Activated CD4-positive, CD25-positive, alpha-beta regulatory T cell treated with anti-CD3 and anti-CD28 coated beads, Interleukin-2, amount 50 U/mL, for 24 hours (primary cell): ENCODE results near the gene MTX2.
"Not testable (repeated sequence)": the region's sequence is repeated elsewhere in the genome, so short reads cannot be mapped to it uniquely, and the experiment has no call there.

Experiments used
- ATAC-seq, 2 donors: fragments of 150-1000 bp; cut with Tn5 transposase; one replicate each; pipeline ENCODE4 v1.10.0; 2021; ENCODE audit warnings: mild to moderate bottlenecking in 1 of 2, moderate library complexity in 1 of 2

Gene MTX2

DNA sequence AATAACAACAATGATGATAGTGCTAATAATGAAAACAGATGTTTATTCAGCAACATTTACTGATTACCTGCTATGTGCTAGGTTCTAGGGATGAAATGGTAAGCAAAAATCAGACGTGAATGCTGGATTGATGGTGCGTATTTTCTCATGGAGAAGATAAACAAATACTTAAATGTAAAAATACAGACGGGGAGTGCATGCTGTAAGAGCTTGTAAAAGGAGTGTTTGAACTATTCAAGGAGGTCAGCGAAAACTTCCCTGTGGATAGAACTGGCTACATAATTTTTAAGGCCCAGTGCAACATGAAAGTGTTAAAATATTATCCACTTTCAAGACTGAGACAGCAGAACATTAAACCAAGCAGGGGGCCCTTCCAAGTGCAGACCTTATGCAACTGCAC is 22.1 kb downstream of the MTX2 start:
- no peak for ATAC-seq

DNA sequence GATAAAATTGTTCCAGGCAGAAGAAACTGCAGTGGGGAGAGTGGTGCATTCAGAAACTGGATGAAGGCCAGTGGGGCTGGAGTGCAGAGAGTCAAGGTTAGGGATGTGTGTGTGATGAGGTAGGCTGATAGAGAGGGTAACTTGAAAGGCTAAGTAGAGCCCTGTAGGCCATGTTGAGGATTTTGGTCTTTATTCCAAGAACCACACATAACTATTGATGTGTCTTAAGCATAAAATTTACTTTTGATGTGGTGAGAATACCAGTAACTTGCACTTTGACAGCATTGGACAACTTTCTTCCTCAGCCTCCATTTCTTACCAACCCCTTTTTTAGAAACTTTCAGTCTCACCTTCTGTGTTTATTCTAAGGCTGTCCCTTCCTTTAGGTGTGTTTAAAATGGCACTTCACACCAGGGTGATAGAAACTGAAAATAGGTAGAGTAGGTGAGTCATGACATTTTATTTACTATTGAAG is 22.6 kb downstream of the MTX2 start:
- ATAC-seq, result peak; percentile 60 to 65

DNA sequence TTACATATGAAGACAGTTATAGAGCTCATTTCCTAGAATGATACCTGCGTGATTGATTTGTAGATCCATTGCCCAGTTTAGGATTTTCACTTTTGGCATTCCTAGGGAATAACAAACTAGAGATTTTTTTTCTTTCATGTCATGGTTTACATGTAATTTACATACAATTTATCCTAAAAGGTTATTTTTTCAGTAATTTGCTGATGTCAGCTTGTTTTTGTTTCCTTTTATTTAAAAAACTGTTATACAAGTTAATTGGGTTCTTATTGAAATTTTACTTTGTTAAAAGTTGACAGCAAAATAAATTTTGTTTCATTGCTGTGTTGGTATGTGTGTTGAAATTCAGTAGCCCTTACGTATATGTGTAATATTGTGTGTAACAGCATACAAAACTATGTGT is 23.4 kb downstream of the MTX2 start:
- no peak for ATAC-seq

DNA sequence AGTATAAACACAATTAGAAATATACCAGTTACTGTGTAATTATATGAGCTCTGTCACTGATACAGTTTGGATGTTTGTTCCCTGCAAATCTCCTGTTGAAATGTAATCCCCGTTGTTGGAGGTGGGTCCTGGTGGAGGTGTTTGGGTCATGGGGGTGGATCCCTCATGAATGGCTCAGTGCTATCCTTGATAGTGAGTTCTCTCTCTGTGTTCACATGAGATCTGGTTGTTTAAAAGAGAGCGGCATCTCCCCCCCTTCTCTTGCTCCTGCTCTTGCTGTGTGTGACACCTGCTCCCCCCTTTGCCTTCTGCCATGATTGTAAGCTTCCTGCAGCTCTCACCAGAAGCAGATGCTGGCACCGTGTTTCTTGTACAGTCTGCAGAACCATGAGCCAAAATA is 24.1 kb downstream of the MTX2 start:
- ATAC-seq, result no peak

DNA sequence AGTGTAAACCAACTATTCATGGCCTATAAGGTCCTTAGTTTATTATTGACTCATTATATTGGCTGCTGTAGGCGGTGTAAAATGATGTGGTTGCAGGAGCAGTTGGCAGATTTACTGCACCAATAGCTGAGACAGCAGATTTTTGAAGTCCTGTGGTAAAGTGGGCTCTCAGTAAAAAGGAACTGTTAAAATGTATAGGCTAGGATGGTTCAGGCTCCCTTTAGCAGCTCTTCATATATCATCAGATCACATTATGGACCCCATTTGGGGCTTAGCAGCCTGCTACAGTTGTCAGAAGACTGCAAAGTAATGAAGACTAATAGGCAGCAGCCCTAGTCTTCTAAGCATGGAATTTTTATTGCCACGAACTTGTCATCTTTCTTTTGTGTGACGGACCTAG is 27.8 kb downstream of the MTX2 start:
- no peak for ATAC-seq

DNA sequence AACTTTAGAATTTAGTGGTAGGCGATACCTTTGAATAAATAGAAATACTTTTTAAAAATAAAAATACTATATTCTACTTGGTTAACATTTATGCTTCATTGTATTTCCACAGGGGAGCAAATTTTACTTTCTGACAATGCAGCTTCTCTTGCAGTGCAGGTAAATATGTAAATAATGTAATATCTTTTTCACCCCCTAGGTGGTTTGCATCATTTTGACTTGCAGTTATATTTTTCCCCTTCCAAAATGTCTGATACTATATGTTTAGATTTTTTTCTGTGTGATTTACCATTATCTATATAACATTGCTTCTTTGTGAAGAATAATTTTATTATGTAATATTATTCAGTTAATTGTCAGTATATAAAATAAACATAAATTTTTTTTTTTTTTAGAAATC is 28.5 kb downstream of the MTX2 start:
- no peak for ATAC-seq

DNA sequence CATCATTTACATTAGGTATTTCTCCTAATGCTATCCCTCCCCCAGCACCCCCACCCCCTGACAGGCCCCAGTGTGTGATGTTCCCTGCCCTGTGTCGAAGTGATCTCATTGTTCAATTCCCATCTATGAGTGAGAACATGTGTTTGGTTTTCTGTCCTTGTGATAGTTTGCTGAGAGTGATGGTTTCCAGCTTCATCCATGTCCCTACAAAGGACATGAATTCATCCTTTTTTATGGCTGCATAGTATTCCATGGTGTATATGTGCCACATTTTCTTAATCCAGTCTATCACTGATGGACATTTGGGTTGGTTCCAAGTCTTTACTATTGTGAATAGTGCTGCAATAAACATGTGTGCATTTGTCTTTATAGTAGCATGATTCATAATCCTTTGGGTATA is 36.8 kb downstream of the MTX2 start:
- not testable (repeated sequence) for ATAC-seq

DNA sequence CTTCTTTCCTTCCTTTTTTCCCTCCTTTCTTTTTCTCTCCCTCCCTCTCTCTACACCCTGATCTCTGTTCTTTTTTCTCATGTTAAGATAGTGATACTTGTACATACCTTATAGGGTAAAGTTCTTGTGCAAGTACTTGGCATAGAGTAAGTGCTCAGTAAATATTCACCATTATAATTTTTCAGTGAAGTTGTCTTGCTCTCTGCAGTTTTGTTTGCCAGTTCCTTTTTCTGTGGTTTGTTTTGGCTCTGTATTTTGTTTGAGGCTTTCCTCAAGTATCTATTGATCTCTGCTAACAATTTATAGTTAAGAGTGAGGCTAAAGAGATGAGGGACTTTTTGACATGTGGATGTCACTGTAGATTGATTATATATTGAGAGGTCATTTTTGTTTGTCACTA is 48.0 kb downstream of the MTX2 start:
- no peak for ATAC-seq

DNA sequence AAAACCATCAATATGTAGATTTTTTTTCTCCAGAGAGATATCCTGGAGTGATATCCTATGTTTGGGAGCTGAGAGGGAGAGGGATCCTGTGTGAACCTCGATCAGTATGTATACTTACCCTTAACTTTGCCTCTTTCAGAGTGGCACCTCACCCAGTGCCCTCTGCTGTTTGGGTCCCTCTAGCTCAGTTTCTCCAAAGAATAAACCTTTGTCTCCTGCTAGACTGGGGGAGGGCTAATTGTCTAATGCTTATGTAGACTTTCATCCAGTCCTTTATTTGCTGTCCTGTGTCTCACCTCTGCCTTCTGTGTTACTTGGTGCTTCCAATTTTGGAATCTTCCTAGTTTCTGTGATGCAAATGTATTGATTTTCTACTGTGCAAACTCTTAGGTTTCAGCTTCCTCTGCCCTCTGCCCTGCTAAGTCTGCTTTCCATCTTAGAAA is 48.4 kb downstream of the MTX2 start:
- no peak for ATAC-seq

DNA sequence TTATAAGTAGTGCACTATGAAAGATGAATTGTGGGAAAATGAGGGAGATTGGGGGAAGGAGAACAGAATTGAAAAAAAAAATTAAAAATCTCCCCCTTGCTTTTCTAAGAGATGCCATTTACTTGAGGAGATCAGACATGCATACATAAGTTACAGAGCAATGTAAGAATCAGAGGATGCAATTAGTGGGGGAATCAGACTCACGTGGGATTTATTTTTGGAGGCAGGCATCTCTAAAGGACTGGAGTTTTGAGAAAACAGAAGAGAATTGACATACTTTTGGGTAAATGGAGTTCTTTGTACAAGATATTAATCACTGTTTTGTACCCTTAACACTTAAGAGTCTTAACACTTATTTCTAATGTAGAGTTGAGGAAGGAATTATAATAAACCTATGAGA is 52.7 kb downstream of the MTX2 start:
- no peak for ATAC-seq

GRCh38 chr2:176324862-176325261 is 55.6 kb downstream of the MTX2 start:
- ATAC-seq, result no peak

DNA sequence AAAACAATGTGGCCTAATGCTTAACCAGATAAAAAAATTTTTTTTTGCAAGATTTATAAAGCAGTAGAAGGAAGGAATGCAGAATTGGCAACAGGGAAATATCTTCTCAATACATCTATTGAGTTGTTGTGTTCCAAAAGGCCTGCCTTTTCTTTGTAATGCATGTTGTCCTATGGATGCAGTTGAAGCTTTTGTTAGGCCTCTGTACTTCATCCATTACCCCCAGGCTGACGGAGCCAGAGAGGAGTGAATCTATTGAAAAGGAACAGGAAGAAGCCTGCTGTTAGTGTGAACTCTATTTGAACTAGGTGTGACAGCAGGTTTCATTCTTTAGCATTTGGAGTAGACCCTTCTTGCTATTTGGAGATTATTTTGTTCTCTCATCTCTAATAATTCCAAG is 56.5 kb downstream of the MTX2 start:
- ATAC-seq, result no peak

DNA sequence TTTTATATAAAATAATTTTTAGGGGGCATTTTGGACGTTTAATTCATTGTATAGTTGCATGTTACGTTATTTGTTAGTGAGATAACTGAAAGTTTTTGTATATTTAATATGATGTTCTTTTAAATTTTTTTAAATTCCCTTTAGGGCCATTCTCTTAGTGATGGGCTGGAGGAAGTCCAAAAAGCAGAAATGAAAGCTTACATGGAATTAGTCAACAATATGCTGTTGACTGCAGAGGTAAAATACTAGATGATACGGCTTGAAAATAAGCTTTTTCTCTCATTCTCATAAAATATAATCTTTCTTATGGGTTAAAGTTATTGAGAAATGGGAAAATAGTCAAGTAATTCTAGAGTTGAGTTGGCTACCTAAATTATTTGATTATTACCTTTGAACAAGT is 58.9 kb downstream of the MTX2 start:
- no peak for ATAC-seq

DNA sequence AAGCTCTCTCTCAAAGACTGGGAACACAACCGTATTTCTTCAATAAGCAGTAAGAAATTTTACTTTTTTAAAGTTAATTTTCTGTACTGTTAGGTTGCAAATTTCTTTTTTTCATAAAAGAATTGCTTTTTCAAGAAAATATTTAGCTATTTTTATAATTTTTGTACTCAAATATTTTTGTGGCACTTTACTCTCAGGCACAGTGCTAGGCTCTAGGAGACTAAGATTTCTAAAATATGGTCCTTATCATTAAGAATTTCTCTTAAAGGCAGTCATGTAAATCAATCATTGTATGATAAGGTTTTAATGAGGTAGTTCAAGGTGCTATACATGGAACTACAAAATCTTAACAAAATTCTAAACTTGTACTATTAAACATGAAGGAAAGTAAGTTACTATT is 61.4 kb downstream of the MTX2 start:
- ATAC-seq, result no peak

DNA sequence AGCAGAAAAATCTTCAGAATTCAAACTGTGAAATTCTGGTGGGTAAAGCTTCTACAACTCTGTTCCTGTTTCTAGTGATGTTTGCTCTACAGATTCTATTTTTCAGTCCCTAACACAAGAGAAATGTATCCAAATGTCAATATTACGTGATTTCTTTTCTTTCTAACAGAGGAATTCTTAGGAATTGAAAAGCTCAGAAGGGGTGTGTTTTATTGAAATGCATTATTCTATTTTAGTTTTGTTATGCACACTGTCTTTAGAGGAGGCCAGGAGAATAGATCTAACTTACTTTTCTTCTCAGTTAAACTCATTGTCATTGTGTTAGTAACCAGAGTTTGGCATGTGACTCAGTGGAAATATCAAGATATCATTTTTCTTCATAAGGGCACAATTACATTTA is 62.4 kb downstream of the MTX2 start:
- no peak for ATAC-seq

GRCh38 chr2:176334729-176335128 is 65.5 kb downstream of the MTX2 start:
- no peak for ATAC-seq

DNA sequence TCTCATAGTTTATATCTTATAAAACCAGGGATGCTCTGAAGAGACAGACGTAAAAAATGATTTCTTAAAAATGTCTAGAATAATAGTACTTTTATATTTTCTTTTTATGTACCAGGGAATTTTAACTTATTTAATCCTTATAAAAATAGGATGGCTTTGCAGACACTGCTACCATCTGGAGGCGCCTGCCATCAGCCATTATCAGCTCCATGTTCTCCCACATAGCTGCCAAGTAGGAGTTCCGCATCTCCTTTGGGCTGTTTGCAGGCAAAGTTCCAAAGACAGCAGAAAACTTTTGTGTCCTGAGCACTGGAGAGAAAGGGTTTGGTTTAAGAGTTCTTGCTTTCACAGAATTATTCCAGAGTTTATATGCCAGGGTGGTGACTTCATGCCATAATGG is 69.2 kb downstream of the MTX2 start:
- no peak for ATAC-seq

DNA sequence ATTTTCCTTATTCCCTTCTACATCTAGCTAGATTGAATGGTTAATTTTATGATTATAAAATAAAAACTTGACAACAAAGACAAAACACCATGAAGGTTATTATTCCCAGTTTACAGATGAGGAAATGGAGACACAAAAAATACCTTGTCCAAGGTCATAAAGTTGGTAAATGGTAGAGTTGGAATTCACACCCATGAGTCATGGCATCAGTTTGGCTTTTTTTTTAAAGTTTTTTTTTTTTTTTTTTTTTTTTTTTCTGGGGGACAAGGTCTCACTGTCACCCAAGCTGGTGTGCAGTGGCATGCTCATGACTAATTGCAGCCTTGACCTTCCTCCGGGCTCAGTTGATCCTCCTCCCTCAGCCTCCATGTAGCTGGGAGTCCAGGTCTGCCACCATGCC is 70.0 kb downstream of the MTX2 start:
- ATAC-seq, result no peak

- ATAC-seq, result no peak
These were observed 87.0 kb downstream of the MTX2 start for GRCh38 chr2:176356251-176356650.

DNA sequence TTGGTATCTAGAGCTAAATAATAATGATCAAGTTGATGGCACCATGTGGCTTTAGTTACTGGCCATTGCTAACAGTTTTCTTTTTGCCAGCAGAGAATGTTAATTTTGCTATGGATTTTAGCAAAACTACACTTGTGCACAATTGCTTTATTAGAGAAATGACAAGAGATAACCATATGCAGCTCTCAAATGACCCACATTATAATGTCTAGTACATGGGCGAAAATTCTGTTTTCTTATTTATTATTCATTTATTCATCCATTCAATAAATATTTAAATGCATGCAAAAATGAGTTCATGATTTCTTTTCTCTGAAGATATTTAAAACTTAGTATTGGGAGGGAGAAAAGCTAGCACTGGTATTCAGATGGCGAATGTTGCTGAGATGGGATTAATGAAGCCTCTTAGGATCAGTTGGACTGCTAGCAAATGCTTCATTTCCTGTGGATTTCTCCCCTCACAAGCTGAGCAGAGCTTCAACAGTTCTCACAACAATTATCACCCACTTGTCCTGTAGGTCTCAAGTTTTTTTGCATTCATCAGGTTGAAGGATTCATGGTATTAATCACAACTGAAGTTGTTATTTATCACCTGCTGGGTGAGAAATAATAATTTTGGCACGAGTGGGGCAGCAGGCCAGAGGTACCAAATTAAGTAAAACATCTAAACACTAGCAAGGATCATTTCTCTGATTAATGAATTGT is 95.2 kb downstream of the MTX2 start:
- no peak for ATAC-seq

- ATAC-seq, result no peak
These were observed 99.1 kb downstream of the MTX2 start for GRCh38 chr2:176368349-176368748.

GRCh38 chr2:176370467-176371171 is 101.4 kb downstream of the MTX2 start:
- no peak for ATAC-seq

DNA sequence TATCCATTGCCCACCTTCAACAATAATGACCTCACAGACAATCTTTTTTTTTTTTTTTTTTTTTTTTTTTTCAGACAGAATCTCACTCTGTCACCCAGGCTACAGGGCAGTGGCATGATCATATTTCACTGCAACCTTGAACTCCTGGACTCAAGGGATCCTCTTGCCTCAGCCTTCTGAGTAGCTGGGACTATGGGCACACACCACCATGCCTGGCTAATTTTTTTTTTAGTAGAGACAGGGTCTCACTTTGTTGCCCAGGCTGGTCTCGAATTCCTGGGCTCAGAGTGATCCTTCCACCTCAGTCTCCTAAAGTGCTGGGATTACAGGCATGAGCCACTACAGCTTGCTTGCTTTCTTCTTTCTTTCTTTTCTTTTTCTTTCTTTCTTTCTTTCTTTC is 103.9 kb downstream of the MTX2 start:
- not testable (repeated sequence) for ATAC-seq

- ATAC-seq, result no peak
These were observed 109.1 kb downstream of the MTX2 start for GRCh38 chr2:176378323-176378722.

DNA sequence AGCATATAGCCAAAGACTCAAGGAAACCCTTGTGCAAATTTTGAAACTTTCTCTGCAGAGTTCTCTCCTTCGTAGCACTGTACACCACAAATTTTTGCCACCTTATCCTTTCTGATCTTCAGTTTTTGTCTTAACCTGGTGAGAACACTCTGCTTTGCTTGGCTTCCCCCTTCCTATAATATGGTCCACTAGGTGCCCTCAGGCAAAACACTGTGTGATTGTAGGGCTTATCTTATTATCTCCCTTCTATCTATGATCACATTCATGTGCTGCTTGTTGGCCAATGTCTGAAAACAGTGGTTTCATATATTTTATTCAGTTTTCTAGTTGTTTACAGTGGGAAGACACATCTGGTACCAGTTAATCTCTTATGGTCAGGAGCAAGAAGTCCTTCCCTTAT is 111.1 kb downstream of the MTX2 start:
- ATAC-seq, result no peak
